ENCODE results near the gene URB1.
"Not testable (repeated sequence)": the region's sequence is repeated elsewhere in the genome, so short reads cannot be mapped to it uniquely, and the experiment has no call there.

The URB1 gene, protein sequence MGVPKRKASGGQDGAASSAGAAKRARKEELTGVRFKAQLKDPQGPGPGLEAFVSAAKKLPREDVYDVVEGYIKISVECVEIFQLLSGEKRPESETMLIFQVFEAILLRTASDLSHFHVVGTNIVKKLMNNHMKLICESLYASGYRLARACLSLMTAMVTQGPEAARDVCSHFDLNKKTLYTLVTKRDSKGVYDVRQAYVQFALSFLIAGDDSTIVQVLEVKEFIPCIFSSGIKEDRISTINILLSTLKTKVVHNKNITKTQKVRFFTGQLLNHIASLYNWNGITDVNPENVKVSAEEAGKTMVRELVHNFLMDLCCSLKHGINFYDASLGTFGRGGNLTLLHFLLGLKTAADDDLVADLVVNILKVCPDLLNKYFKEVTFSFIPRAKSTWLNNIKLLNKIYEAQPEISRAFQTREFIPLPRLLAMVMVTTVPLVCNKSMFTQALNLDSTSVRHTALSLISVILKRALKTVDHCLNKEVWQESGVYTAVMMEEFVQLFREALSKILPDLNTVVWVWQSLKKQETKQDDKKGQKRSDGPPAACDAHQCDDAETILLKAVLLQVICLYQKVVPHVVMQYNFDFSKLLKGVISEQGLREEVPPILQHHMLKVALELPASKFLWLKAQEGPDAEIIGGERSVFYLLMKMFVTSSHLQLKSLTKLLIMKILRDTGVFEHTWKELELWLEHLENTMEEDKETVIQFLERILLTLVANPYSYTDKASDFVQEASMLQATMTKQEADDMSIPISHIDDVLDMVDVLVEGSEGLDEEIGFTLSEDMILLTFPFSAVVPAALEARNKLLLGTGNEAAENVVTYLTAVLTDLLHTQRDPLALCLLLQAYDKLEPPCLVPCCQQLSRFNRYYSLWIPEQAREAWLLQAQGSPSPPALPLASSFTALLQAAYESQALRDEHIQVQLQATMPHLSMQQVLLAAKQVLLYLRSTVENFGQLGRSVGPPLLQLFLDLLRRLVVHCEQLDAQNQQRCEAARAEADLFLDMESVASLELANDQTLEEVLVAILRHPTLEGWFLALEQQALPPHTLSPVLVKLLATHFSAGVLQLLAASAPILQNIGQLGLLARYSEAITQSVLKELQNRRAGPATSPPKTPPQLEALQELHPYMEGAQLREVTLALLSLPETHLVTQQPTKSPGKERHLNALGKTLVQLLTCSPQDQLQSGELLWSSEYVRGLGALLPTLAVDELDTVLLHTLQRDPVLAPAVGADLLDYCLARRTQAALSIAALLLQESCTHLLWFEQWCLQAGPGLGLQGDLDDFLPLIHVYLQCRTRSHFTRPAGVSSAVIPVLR (N-terminal part only)

DNA sequence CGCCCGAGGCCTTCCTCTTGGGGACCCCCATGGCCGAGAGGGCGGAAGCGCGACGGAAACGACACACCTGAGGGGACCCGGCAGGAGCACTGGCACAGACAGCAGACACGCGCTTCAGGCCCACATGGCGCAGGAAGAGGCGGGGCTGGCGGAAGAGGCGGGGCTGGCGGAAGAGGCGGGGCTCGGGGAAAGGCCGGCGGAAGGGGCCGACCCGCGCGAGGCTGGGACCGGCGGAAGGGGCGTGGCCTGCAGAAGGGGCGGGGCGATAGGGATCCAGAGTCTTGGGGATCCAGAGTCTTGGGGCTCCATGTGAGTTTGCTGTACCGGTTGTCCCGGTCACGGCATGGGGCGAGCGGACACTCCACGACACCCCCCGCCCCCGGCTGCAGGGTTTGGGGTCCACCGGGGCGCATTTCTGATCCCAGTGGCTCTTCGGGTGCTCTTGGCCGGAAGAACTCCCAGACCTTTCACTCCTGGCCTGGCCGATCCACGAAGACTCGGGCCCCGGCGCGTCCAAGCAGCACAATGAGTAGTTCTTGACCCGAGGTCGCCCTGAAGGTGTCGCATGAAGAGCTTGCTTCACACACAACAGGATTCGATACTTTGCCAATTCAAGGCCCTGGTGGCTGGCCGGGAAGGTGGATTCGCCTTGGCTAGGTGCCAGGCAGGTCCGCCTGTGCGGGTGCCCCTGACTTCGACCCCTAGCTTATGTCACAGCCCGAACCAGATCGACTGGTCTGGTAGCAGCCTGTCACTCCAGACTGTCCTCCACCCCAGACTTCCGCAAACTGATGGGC is at the start of gene URB1:
Gene URB1 (minus strand): TSS at position 133 of the 797 bp plus-strand sequence. CDS start 102 bp downstream, at position 31.
- peak; percentile 91 to 93 for DNase-seq (ENCODE audit: low read depth in 2 of 2, low spot score in 1 of 2)

DNA sequence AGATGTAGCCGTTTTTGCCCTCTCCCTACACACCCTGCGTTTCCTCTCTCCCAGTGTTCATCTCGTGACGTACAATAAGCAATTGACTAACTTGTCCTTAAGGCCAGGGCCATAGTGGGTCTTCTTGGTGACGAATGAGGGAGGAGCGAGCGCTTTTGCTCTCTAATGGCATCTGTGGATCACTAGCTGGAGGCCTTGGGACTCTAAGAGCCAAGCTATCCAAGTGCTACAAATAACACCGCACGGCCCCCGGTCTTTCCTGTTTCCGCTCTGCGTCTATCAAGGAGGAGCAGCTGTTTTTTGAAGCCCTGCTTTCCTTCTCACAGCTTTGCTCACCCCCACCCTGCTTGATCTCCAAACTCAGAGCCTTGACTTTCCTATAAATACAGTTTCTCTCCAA is 44.9 kb upstream of the URB1 start:
- DNase-seq (ENCODE audit: low read depth in 2 of 2, low spot score in 1 of 2): no peak

DNA sequence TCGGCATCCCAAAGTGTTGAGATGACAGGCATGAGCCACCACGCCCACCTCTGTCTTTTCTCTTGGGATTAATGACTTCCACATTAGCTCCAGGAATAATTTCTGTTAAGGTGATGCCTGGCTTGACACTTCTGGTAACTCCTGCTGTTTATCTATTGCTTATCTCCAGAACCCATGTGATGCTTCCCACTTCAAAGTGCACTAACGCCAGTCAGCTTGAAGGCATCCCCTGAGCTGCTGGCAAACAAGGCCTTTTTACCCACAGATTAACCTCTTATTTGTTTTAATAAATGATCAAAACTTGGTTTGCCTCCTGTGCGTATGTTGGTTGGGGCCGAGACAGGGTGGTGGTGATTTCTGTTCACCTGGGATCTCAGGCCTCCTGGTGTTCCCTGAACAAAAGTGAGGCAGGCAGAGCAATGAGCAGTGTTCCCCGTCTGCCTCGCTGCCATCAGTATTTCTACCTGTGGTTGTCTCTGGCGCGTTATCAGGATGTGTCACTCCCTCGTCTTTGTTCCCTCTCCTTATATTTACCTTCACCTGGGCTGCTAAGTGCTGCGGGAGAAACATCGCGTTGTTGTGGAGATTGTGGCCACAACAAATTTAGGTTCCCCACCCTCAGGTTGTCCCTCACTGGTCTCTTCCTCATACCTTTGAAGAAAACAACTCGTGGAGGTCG is 40.3 kb upstream of the URB1 start:
- DNase-seq (ENCODE audit: low read depth in 2 of 2, low spot score in 1 of 2): not testable (repeated sequence)

DNA sequence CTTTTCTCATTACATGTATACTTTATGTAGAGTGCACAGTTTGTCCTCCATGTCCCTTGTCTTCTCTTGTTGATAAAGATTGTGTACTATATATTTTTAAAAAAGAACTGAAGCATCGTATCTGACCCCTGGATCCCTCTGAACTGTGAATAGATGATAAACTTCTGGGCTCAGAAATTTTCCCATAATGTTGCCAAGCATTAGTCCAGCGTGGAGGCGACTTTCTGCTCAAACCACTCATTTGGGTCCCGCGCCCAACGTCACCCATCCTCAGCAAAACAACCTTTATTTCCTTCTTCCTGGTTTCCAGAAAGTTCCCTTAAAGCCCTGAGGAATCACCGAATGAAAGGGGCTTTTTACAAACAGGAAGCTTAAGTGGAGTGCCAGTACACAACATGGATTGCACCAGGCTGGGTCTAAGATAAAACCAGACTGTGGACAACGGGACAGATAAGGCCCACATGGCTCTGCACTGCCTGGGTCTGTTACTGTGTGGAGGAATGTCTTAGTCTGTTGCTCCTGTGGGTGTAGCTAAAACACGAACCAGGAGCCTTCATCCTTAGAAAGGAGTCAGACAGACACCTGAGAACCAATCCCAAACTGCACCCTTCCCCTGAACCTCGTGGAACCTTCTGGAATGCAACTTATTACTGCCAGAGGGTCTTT is 35.3 kb upstream of the URB1 start:
- no peak for DNase-seq (ENCODE audit: low read depth in 2 of 2, low spot score in 1 of 2)

DNA sequence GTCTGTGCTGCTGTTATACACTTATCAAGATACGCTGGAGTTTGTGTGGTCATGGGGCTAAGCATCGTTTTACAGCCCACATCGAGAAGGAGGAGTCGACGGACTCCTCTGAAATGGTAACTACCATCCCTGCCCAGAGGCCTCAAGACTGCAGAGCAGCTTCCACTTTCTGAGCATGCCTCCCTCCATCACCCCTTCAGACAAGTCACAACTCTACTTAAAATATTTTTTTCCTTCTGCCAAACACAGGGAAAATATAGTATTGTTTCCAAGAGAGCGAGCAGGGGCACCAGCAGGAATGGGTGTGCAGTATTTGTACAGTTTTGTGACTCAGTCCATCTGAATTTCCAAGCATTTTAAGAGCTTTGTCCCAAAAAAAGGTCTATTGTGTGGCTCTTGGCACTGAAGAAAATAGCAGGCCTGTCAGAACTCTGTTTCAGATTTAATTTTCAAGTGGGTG is 33.8 kb upstream of the URB1 start:
- no peak for DNase-seq (ENCODE audit: low read depth in 2 of 2, low spot score in 1 of 2)

DNA sequence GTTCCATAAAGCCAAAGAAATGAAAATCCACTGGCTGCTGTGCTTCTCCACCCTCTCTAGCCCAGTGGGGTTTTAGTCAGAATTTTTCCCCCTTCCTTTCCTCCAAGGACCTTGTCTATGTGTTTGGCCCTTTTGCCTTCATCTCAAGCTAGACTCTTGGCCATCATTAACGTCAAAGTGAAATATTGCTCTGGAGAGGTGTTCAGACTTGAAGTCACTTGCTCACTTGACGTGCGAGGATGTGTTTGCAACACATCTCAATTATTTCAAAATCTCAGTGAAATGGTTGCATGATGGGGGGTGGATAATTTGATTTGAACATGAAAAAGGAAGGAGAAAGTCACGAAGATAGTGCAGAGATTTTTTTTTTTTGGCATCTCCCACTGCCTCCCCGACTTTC is 33.3 kb upstream of the URB1 start:
- no peak for DNase-seq (ENCODE audit: low read depth in 2 of 2, low spot score in 1 of 2)

DNA sequence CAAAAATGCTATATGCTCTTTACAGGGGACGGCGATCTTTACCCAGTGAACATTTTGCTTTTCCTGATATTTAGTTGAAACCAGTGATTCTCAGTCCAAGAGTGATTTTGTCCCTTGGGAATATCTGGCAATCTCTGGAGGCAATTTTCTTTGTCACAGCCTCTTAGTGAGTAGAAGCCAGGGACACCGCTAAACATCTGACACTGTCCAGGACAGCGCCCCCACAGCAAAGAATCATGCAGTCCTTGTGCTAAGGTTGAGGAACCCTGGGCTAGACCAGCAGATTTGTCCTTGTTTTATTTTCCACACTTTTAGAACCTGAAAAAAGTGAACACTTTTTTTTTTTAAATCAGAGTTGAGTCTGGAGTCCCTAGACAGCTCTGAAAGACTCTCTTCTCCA is 32.8 kb upstream of the URB1 start:
- no peak for DNase-seq (ENCODE audit: low read depth in 2 of 2, low spot score in 1 of 2)

DNA sequence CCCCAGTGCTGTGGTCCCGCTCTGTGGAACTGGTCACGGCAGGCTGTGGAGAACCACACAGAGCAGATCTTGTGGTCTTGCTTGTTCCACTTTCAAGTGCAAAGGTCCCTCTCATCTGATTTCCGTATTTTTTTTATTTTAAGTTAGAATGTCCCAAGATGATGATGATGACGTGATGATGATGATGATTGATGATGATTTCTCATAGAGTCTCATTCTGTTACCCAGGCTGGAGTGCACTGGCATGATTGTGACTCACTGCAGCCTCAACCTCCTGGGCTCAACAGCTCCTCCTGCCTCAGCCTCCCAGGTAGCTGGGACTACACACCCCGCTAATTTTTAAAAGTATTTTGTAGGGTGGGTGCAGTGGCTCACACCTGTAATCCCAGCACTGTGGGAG is 31.9 kb upstream of the URB1 start:
- no peak for DNase-seq (ENCODE audit: low read depth in 2 of 2, low spot score in 1 of 2)

DNA sequence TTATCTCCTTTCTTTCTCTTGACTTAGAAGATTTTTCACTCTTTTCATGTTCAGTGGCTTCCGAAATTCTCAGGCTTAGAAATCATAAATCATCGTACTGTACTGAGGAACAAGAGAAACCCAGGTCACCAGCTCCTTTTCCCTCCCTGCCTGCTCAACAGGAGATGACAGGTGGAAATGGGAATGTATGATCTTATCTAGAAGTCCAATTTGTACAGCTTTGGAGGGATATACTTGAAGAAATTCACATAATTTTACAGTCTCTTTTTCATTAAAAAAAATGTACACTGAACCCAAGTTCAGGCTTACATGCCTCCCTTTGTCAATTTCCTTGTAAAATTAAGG is 31.4 kb upstream of the URB1 start:
- no peak for DNase-seq (ENCODE audit: low read depth in 2 of 2, low spot score in 1 of 2)

DNA sequence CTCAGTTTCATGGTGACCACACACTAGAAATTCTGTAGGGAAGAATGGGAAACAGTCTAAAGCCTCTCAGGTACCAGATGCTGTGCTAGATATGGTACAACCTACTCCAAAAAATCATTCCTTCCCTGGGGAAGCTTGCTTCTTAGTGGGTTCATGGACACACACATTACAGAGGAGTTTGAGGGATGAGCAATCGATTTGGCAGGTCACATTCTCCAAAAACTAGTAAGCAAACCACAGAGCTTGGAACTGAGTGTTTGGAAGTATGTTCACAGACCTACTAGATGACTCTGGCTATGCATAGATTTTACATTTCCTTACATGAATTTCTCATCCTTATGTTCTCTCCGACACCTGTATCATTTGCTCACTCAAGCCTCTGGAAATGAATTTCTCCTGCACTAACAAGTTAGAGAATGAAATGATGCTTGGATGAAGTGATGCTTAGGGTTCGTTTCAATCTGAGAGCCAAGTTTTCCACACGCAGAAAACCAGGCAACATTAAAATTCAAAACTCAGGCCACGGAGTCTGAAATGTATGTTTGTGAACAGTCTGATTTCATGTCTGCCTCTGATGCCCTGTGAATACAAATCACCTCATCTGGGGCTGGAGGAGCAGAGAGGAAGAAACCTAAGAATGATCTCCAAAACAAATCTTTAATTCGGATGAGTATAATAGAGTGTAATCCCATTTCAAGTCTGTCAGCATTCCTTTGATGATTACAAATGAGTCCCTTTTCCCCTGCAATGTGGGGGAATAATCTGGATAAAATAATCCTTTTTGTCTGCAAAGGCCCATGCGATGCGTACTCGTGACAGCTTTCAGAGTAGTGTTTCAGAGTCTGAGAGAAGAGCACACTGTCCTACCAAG is 30.7 kb upstream of the URB1 start:
- no peak for DNase-seq (ENCODE audit: low read depth in 2 of 2, low spot score in 1 of 2)

DNA sequence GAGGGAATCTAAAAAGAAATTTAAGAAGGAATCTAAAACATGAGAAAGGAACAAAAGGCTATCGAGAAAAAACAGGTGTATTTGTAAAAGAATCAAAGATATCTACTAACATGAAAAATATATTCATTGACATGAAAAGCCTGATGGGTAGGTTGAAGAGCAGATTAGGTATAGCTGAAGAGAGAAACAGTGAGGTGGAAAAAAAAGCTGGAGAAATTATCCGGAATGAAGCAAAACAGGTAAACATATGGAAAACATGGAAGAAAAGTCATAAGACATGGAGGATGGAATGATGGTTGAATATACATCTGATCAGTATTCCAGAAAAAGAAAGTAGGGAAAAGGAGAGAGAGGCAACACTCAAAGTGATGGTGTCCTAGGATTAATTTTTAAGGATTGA is 29.3 kb upstream of the URB1 start:
- DNase-seq (ENCODE audit: low read depth in 2 of 2, low spot score in 1 of 2): no peak

DNA sequence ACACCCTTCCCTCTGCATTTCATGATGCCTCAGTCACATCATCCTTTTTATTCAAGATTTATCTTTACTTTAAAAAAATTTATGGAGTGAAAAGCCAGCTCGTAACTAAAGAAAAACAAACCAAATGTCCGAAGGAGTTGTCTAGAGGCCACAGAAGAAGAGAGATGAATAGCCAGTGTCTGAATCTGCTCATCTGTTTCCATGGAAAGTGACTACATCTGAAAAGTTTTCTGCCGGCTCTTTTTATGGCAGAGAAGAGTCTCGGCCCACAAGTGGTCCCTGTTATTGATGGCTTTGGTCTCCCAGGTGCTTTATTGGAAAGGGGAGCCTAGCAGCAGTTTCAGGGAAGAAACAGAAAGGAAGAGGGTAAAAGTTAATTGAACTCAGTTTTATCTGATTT is 25.3 kb upstream of the URB1 start:
- DNase-seq (ENCODE audit: low read depth in 2 of 2, low spot score in 1 of 2): no peak

DNA sequence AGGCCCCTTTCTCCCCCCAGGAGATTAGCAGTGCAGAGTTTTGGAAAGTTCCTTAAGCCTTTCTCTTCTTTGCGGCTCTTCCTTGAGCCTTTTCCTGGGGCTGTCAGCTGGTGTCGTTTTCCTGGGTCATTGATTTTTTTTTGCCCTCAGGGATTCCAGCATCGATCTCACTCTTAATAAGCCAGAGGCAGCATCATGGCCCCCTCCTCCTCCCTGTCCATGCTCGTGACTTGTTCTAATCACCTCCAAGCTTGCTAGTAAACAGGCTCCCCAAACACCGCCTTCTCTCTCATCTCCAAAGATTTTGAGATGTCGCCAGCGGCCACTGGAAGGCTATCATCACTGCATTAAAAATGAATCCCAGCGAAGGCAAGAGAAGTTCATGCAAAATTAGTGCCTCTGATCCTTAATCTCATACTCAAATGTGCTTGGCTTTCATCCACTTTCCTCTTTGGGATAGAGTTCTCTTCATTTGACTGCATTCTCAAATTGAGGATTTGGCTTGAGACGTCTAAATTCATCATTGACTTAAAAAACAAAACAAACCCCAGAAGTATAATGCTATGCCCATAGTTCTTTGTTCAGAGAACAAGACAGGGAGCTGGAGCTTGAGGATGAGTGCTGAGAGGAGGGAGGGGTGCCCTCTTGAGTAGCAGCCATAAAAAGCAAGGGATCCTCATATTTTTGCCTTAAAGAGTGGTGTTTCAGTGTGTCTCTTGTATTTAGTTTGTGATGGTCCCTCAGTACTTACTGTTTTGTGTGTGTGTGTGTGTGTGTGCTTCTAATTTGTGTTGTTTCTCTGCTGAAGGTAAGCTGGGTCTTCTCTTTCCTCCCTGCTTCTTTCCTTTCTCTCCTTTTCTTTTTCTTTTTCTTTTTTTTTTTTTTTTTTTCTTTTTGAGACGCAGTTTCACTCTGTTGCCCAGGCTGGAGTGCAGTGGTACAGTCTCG is 22.9 kb upstream of the URB1 start:
- DNase-seq (ENCODE audit: low read depth in 2 of 2, low spot score in 1 of 2): no peak

DNA sequence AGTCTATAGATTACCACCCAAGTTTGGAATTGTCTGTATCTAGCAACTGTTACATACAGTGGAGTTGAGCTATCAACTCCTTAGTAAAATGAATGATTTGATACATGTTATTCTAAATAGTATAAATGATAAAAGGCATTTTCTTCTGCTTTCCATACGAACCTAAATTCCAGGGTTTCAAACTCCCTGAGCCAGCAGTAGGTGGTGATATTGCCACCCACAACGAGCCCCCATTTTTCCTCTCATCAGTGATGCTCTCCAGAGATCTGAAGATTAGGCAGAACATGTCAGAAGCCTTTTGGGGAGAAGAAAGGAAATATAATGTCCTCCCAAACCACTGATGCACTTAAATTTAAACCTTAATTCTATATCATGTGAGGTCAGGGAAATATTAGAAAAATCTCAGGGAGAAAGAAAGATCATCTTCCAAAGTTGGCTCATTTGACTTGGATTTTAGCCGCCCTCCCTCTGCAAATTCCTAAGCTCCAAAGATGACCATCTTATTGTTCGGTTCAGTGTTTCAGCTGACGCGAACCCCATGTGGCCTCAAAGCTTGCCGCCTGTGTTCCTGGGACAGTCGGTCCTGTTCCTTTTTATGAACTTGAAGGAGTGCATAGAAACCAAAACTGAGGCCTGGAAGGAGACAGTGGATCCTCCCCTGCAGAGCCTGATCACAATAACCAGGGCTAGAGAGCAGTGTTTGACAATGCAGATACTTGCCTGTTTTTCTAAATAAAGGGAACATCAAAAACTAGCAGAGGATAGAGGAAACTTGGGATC is 22.0 kb upstream of the URB1 start:
- DNase-seq (ENCODE audit: low read depth in 2 of 2, low spot score in 1 of 2): no peak

DNA sequence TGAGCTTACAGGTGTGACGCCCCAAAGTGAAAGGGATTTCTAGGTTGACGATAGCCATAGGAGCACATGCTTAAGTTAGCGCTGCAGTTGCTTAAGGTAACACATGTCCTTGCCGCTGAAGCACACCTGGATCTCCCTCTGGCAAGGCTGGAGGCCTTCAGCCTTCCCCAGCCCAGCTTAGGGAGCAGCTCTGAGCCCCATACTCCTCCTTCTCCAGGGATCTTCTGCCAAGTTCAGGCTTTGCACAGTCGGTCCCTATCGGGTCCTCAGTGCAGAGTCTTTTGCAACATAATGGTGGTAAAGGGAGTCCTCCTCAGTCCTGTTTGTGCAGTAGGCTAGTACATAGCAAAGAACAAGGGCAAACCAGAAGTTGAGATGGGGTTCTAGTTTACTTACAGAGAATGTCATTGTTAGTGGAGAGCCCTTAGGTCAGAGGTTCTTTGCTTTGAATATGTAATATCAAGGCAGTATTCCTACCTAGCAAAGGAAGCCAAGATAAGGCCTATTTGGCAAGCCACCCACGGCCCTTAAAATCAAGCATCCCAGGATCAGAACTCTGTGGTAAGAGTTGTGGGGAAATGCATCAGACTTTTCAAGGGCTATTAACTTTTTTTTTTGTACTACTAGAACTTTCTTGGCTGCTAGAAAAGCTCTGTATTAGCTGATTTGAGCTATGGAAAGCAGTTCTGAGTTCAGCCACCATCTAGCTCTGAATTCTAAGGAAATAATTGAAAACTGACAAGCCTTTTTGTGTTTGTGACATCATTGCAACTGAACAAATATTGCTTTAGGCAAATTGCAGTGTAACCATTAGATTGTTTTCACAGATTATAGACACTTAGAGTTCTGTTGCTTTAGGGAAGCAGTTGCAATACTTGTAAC is 21.1 kb upstream of the URB1 start:
- DNase-seq (ENCODE audit: low read depth in 2 of 2, low spot score in 1 of 2): no peak

All from stimulated activated CD8-positive, alpha-beta memory T cell treated with anti-CD3 and anti-CD28 coated beads, Interleukin-4, amount 100 ng/mL, for 4 hours (primary cell).